GM06990 (cell line): ENCODE measurements around the gene ZNF891.

ENCODE experiments used
- DNase-seq: peaks from one replicate; pipeline ENCODE4 v3.0.0-alpha.2; 2011; ENCODE audit not compliant: insufficient read length; ENCODE audit errors: extremely low read depth
- H3K27me3 ChIP-seq: replicated peaks from 2 replicates; pipeline ENCODE4 v1.6.0; 2011; ENCODE audit warnings: low read length; ENCODE audit not compliant: control insufficient read depth, insufficient read depth
- H3K36me3 ChIP-seq: 2 replicates; pipeline ENCODE4 v1.5.1; 2011; ENCODE audit warnings: low read length; ENCODE audit not compliant: control insufficient read depth, insufficient read depth
- H3K4me3 ChIP-seq: replicated peaks from 2 replicates; pipeline ENCODE4 v1.5.1; 2011; ENCODE audit warnings: low read depth, mild to moderate bottlenecking, control low read depth, low read length
- TF ChIP-seq, protein P1 (sequence below): IDR thresholded peaks from 2 replicates; pipeline ENCODE4 v1.5.1; 2011; ENCODE audit warnings: low read length, control low read depth, mild to moderate bottlenecking, inconsistent platforms; ENCODE audit not compliant: insufficient read depth, poor library complexity, severe bottlenecking

ZNF891 gene

DNA sequence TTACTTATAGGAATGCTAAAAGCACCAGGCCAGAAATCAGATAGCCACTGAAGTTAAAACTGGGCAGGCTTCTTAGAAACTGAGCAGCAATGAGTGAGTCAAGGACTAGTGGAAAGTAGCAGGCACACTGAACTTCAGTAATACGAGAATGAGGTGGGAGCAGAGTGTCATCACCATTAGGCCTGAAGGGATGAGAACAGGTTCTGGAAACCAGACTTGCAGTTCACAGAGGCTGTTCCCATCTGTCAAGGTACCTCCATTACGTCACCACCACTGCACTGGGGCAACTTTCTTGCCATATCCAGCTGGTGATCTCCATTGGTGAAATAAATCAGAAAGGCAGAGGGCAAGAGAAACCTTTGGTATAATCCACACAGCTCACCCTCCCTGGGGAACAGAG lies 15.9 kb upstream of the ZNF891 start:
- peaks cover 6% of the 10 kb centered on the region for H3K36me3 ChIP-seq
- H3K4me3 ChIP-seq: no peak overlapping the region
- TF ChIP-seq, protein P1, sequence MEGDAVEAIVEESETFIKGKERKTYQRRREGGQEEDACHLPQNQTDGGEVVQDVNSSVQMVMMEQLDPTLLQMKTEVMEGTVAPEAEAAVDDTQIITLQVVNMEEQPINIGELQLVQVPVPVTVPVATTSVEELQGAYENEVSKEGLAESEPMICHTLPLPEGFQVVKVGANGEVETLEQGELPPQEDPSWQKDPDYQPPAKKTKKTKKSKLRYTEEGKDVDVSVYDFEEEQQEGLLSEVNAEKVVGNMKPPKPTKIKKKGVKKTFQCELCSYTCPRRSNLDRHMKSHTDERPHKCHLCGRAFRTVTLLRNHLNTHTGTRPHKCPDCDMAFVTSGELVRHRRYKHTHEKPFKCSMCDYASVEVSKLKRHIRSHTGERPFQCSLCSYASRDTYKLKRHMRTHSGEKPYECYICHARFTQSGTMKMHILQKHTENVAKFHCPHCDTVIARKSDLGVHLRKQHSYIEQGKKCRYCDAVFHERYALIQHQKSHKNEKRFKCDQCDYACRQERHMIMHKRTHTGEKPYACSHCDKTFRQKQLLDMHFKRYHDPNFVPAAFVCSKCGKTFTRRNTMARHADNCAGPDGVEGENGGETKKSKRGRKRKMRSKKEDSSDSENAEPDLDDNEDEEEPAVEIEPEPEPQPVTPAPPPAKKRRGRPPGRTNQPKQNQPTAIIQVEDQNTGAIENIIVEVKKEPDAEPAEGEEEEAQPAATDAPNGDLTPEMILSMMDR: no peak
- H3K27me3 ChIP-seq: no peaks in the 10 kb centered on the region
- DNase-seq: no peak

- Histone ChIP-seq H3K36me3 (peaks cover 4% of the 10 kb centered on the region), H3K4me3 (no peak overlapping the region), H3K27me3 (no peaks in the 10 kb centered on the region)
- TF ChIP-seq, protein P1: no peak
- no peak for DNase-seq
These were observed 5.7 kb upstream of the ZNF891 start for GRCh38 chr12:133135747-133136146.

GRCh38 chr12:133130808-133131128 lies 694 bp upstream of the ZNF891 start:
- H3K4me3 ChIP-seq: peak overlapping the region; percentile 87
- no peak for DNase-seq
- peaks cover 4% of the 10 kb centered on the region for H3K36me3 ChIP-seq
- TF ChIP-seq, protein P1: no peak
- no peaks in the 10 kb centered on the region for H3K27me3 ChIP-seq

DNA sequence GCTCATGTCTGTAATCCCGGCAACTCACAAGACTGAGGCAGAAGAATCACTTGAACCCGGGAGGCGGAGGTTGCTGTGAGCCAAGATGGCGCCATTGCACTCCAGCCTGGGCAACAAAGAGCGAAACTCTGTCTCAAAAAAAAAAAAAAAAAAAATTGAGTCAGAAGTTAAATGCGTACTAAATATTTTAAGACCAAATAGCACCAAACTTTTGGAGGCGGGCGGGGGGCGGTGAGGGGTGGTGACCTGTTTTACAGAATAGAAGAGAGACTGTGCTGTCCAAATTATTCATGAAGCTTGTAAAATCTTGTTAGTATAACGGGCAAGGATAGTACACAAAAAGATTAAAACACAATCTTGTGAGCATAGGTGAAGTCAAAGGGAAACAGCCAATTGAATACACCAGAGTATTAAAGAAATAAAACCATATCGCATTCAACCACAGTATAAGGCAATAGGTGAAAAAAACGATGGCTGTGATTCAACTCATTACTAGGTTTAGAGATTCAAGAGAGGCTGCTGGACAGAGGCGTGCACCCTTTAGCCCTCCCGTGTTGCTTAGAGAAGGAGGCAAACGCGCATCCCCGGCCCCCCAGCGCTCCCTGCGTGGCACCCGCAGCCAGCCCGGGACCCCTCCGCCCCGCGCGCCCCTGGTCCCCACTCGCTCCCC lies 571 bp downstream of the ZNF891 start:
- TF ChIP-seq, protein P1: no peak
- Histone ChIP-seq H3K36me3 (no peaks in the 10 kb centered on the region; the same call in 1 of the 2 replicates), H3K4me3 (peak overlapping the region; percentile 87), H3K27me3 (no peaks in the 10 kb centered on the region)
- DNase-seq: no peak

DNA sequence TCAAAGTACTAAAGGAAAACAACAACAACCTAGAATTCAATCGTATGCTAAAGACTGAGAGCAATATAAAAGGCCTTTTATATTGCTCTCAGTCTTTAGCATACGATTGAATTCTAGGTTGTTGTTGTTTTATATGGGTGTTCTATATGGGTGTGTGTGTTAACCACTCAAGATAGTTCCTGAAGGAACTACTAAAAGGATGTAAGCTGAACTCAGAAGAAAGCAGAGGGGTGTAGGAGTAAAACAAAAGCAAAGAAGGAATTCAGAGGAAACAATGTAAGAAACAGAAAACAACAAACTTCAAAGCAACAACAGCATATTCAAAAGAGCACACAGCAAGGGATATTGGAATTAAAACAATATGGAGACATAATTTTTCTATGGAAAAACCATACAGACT lies 5.4 kb downstream of the ZNF891 start:
- H3K4me3 ChIP-seq: no peak overlapping the region
- no peak for DNase-seq
- no peaks in the 10 kb centered on the region for H3K27me3 ChIP-seq
- no peaks in the 10 kb centered on the region; the same call in 1 of the 2 replicates for H3K36me3 ChIP-seq
- TF ChIP-seq, protein P1: no peak
